RPMI7951 (cell line): Measurements from ENCODE around the gene ANXA3. TPM values are rescaled to one million over a fixed set of nuclear protein-coding genes. Genes with fewer than 3 reads are reported as not detected.
A peak's percentile ranks its signal among the peaks of the same experiment; 100 is the strongest.
"Not testable (repeated sequence)": the region's sequence is repeated elsewhere in the genome, so short reads cannot be mapped to it uniquely, and the experiment has no call there.

ENCODE experiments used
- DNase-seq: peaks from one replicate; pipeline ENCODE4 v3.0.0-alpha.2; 2012; ENCODE audit warnings: low read depth
- total RNA-seq: library from RNA; depleted of rRNA; stranded (reverse); fragments of >200 nt; shearing (Covaris generic); gene quantifications from 2 replicates; pipeline ENCODE4 v1.2.3, GENCODE V29; 2014; rRNA removed

Gene ANXA3
- 7.0 and 9.4 TPM in 2 replicates for total RNA-seq

- DNase-seq: no peak
These were observed at the start of gene ANXA3 for GRCh38 chr4:78551420-78552351. Gene ANXA3 (plus strand): TSS chr4:78551770. CDS start chr4:78554474, 2,704 bp downstream.

DNA sequence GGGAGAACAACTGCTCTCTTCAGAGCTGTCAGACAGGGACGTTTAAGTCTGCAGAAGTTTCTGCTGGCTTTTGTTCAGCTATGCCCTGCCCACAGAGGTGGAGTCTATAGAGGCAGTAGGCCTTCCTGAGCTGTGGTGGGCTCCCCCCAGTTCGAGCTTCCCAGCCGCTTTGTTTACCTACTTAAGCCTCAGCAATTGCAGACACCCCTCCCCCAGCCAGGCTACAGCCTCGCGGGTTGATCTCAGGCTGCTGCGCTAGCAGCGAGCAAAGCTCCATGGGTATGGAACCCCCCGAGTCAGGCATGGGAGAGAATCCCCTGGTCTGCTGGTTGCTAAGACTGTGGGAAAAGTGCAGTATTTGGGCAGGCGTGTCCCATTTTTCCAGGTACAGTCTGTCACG lies 45.3 kb upstream of the ANXA3 start:
- DNase-seq: not testable (repeated sequence)

GRCh38 chr4:78509043-78509442 lies 42.5 kb upstream of the ANXA3 start:
- no peak for DNase-seq

DNA sequence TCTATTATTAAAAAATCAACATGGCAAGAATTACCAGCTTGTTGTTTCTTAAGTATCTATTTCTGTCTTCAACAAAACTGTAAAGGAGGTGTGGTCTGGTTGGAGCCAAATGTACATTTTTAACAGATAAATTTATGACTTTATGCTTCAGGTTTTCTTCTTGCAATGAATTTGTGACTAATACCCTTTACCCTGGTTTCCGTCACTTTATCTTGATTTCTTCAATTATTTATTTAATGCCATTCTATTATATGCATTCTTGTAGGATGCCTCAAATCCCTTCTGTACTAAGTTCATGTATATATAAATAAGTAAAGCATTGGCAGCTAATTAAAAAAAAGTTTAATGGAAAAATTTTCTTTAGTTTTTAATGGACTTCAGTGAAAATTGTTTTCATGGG lies 41.5 kb upstream of the ANXA3 start:
- DNase-seq: no peak

DNA sequence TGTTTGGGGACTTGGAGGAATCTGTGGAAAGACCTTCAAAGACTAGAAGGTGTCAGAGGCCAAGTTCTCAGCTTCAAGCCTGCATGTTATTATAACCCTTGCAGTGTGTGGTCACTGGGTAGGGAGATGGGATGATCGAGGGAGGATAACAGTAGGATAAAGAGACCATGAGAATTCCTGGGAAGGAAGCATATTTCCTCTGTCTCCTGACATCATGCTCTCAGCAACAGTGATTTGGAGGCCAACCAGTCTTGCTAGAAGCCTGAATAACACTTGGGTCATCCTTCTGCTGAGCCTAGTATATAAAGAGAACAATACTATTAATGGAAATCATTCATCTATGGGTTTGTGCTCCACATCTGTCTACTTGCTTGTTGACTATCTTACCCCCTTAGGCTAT lies 40.9 kb upstream of the ANXA3 start:
- DNase-seq: no peak

DNA sequence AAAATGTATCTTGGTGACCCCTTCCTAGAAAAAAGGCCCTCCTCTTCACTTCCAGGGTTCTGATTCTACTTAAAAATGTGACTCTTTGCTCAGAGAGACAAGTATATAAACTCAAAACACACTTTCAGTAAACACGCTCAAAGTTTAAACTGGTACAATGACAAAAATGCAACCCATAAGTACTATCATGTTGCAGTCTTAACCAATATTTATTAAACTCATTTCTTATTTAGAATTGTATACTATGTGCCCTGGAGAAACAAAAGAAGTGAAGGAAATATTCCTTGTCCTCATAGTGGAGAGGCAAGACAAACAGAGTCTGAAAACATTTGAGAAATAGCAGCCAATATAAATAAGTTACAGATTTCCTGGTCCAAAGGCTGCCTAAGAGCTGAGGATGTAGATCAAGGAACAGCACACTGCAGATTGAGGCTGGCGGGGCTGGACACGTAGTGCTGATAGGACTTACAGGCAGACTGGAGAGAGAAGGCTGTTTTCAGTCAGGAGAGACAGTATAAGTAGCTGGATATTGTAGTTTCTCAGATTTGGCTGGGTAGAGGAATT lies 39.1 kb upstream of the ANXA3 start:
- no peak for DNase-seq

DNA sequence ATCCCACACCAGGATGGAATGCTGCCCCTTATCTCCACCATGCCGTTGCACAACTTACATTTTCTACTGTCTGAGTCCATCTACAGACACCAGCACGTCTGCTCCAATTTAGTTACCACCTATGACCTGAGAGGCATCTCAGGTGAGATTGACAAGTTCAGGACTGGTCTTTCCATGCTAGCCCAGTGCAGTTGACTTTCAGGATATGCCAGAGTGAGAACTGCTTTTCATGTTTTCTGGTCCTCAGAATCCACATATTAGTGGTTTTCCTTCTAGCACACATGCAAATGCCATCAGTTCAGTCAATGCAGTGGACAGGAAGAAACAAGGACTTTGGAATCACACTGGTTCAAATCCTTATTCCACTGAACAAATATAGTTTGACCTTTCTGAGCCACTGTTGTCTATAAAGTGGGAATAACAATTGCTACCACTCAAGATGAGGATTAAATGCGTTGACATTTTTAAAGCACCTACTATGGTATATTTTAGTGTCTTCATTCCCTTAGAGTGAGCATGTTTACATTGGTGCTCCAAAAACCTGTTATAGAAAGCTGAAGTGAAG lies 38.1 kb upstream of the ANXA3 start:
- DNase-seq: no peak

DNA sequence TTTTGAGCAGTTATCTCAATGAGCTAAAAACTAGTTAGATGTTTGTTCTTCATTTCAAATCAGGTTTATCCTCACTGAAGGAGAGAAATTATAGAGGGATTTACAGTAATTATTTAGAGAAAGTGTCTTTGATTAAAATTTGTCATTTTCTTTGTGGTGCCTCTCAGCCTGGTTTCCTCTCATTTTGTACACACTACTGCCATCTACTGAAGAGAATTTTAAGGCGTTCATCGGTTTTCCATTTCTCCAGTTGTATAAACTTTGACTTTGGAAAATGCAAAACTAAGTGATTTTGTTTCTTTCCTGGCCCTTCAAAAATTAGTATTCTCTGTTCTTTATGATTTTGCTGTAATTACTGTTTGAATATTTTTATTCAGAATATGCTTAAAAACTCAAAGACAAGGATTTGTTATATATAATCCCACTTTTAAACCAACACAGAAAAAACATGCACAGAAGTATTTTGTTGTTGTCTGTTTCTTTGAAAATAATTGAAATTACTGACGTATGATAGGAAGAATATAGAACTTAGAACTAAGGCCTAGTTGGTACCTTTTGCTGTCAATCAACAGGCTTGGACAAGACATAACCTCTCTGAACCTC lies 34.4 kb upstream of the ANXA3 start:
- peak; percentile 21 for DNase-seq

DNA sequence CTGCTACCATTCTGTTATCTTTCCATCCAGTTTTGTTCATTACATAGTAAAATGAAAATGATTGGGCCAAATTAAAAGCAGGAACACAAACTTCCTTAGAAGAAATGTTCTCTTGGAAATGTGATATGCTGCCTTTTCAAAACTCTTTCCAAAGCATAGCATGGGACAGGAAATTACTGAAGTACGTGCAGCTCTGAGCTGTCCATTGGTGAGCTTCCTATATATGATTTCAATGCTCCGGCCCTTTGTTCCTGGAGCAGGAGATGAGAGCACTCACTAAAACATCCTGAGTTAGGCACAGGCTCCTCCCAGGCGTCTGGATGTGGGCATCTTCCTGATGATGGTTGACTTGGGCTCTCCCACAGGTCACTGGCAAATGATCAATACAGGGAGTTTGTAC lies 33.0 kb upstream of the ANXA3 start:
- no peak for DNase-seq

DNA sequence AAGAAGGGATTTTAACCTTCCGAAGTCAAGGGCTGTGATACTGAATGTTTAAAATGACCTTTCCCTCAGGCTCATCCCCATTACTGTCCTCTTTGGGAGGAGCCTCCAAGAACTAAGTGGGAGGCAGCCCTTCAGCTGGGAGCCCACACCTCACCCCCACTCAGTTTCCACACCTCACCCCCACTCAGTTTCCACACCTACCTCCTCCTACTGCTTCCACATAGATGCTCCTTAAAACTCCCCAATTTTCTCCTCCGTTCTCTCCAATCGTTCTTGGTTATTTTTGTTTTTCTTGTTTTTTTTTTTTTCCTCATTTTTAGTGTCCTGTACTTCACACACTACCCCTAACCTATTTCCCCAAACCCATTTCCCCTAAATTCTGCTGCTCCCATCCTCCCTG lies 31.6 kb upstream of the ANXA3 start:
- no peak for DNase-seq

- DNase-seq: peak; percentile 13
These were observed 30.8 kb upstream of the ANXA3 start for GRCh38 chr4:78520808-78521226.

DNA sequence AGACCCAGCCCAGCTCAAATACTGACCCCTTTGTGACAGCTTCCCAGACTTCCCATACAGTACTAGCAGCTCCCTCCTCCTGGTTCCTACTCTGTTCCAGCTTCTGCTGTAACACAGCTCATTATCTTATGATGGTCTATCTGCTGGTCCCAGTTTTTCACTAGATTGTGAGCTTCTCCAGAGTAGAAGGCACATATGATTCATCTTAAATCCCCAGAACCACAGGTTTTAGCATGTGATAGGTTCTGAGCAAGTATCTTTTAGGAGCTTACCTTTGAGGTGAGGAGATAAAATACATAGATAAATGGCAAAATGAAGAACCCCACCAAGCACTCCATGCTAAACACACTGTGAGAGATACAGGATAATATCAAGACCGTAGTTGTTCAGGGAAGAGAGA lies 27.6 kb upstream of the ANXA3 start:
- DNase-seq: no peak

DNA sequence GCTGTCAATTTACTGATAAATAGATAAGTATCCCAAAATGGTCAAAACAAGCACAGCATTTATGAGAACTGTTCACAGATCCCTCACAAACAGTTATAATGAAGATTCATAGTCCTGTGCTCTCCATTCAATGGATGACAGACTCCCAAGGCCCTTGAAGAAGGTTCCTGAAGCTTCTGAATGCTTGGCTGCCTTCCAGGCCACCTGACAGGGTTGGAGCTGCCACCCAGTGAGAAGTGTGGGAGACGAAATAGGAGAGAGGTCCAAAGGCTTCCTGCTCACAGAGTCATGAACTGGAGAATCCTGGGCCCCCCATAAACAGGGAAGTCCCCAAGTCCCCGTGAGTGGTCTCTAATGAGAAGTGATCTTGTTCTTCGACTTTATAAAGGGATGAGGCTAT lies 26.0 kb upstream of the ANXA3 start:
- DNase-seq: no peak

GRCh38 chr4:78527103-78527502 lies 24.5 kb upstream of the ANXA3 start:
- no peak for DNase-seq

GRCh38 chr4:78527555-78527954 lies 24.0 kb upstream of the ANXA3 start:
- DNase-seq: no peak

GRCh38 chr4:78528327-78528726 lies 23.2 kb upstream of the ANXA3 start:
- DNase-seq: no peak

DNA sequence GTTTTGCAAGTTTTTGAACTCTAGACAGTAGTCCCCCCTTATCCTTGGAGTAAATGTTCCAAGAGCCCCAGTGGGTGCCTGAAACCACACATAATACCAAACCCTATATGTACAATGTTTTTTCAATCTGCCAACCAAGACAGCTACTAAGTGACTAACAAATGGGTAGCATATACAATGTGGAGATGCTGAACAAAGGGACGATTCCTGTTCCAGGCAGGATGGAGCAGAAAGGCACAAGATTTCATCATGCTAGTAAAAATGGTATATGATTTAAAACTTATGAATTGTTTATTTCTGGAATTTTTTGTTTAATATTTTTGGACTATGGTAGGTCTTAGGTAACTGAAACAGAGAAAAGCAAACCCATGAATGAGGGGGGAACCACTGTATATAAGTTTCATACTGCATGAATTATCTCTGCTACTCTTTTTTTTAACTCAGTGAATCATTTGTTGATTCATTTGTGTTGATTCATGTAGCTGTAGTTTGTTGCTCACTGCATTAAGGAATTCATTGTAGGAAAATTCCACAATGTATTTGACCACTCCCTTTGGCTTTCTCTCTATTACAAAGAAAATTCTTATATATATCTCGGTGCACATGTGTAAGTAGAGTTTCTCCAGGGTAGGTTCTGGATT lies 21.9 kb upstream of the ANXA3 start:
- DNase-seq: peak; percentile 31

- DNase-seq: no peak
These were observed 19.5 kb upstream of the ANXA3 start for GRCh38 chr4:78532046-78532445.

- no peak for DNase-seq
These were observed 17.7 kb upstream of the ANXA3 start for GRCh38 chr4:78533854-78534253.

GRCh38 chr4:78534286-78534955 lies 17.1 kb upstream of the ANXA3 start:
- DNase-seq: peak; percentile 48

DNA sequence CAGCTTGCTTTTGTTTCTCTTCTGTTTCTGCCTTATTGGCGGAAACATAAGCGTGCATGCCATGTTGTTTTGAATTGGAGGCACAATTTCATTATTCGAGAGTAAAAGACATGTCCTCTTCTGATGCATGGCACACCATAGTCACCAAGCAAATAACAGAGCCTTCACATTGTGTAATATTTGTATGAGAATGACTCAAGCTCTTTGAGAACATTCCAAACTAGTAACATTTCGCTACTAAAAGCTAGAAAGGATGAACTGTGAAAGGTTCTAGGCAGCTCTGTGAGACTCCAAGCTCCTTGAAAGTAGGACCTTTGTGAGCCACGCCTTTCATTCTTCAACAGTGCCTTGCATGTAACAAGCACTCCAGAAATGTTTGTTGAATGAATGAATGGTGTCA lies 9.2 kb upstream of the ANXA3 start:
- no peak for DNase-seq
